GM21619 (cell line): ENCODE measurements around the gene BANP.
"Not testable (repeated sequence)": the region's sequence is repeated elsewhere in the genome, so short reads cannot be mapped to it uniquely, and the experiment has no call there.

Experiments used
- ATAC-seq: cut with Tn5 transposase; IDR thresholded peaks from one replicate; pipeline ENCODE4 v1.9.1; 2021; ENCODE audit not compliant: unreplicated experiment

Gene BANP

DNA sequence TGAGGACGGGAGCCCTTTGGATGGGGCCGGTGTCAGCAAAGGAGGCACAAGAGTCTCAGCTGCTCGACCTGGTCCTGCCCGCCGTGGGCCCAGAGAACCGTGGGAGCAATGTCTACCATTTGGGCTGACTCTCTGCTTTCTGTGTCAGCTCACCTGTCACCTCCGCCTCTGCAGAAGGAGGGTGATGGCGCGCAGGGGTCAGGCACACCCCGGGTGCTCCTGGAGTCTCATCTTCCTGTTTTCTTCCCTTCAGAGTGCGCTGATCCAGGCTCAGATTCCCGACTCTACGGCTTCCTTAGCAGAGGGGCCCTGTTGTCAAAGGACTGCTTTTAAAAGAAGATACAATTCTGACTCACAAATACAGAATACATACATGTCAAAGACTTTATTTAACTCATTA is 167.1 kb downstream of the BANP start:
- no peak for ATAC-seq

DNA sequence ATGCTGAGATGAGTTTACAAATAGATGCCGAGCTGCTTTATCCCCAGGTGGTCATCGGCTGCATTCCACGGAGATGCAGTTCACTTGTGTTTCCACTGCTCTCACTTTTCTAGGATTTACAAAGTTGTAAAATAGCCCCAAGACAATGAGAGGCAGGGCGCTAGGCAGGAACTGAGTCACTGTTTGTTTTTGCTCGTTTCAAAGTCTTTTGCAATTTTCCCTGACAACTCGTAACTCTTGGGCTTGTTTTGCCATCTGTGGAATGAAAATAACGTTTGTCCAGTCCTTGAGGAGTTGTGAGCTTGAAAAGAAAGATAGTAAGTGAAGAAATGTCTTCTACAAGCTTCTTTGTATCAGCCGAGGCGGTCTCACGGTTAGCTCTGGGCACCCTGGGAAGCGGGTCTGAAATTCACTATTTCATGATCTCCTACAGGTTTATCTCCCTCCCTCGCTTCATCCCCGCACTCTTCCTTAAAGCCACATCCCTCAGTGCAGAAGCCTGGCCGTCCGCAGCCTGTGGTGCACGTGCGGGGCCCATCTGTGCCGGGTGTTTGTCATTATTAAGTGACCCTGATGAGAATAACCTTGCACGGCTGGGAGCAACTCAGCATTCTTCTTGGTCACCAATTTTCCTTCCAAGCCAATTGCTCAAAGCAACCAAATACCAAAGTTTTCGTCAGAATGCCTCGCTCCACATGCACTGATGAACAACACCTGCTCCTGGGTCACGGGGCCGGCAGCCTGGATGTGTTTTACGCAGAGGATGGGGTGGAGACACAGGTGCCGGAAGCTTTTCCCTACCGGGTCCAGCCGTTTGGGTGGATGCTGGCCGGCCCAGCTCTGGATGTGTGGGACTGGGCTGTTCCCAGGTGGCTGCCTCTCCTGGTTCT is 167.9 kb downstream of the BANP start:
- ATAC-seq = not testable (repeated sequence)

DNA sequence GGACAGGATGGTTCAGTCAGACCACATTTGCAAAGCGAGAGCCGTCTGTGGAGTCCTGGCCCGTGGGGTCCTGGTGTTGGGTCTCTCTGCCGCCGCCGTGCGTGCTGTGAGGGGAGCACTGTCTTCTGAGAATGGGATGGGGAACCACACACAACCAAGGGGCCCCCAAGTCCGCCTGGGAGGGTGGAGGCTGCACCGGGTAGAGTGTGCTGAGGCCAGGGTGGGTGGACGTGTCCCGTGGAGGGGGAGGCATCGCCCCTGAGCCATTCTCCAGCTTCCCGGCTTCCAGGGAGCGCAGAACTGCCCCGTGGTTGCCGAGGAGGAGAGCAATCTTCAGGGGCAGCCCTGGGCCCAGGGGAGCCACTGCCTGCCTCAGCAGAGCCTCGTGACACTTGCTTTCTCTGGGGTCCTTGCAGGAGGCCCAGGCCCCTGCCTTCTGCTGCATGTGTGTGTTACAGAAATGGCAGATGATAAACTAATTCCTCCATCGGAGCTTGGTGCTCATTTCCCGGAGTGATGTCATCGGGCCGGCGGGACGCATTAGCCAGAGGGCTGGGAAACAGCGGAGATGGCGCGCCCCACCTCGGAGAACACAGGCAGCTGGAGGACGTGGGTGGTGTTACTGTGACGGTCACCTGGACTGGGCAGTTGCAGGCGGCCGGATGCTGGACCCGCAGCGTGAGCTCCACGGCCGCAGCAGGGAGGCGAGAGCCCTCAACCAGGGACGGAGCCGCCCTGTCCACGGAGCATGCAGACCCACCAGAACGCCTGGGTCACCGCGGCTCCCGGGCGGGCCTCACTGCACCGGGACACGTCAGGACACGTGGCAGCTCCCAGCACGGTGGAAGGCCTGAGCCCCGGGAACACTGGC is 168.9 kb downstream of the BANP start:
- ATAC-seq = not testable (repeated sequence)

DNA sequence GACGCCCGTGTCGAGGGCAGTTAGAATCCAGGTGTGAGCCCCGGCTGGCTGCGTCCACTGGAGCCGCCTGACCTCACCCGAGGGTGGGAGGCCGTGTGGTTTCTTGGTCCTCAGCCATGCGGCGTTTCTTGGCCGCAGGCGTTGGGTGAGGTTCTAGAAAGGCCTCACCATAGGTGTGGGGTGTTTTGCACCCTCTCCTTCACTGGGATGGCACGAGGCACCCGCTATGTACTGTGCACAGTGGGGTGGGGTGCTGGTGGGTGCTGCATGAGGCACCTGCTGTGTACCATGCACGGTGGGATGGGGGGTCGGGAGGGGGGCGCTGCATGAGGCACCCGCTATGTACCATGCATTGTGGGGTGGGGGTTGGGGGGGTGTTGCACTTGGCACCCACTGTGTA is 169.6 kb downstream of the BANP start:
- no peak for ATAC-seq

DNA sequence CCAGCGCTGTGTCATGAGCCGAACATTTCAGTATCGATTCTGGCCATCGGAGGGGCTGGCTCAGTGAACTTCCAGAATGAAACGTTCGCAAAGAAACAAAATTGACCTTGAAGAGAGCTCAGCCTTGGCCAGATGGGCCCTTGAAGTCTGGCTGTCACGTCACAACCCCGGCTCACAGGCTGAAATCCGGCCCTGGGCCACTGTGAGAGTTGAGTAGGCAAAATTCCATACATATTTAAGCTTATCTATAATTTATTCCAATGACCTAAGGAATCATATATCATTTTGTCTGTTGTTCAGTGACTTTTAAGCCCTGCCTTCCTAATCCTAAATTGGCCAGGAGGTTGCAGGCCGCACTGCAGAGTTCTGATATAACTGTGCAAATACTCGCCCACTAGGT is 170.2 kb downstream of the BANP start:
- not testable (repeated sequence) for ATAC-seq

DNA sequence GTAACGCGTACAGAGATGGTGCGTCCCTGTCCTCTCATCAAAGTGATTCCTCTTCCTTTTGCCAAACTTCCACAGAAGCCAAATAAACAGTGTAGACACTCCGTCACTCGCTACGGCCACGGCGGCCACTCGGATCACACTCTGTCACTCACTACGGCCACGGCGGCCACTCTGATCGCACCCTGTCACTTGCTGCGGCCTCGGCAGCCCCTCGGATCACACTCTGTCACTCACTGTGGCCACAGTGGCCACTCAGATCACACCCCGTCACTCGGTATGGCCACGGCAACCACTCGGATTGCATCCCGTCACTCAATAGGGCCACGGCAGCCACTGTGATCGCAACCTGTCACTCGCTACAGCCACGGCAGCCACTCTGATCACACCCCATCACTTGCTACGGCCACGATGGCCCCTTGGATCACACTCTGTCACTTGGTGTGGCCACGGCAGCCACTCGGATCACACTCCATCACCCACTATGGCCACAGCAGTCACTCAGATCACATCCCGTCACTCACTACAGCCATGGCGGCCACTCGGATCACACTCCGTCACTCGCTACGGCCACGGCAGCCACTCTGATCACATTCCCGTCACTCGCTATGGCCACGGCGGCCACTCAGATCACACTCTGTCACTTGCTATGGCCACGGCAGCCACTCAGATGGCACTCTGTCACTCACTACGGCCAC is 170.8 kb downstream of the BANP start:
- ATAC-seq = no peak
